Activated B cell treated with CpG ODN at 0.5 μM for 24 hours (primary cell): ENCODE measurements around the gene GPR141. TPM values are rescaled to one million over a fixed set of nuclear protein-coding genes. Genes with fewer than 3 reads are reported as not detected.
A peak's percentile ranks its signal among the peaks of the same experiment; 100 is the strongest.

Experiments used
- ATAC-seq: fragments of 200-7000 bp; cut with Tn5 transposase; one replicate; pipeline ENCODE4 v1.10.0; 2021; ENCODE audit warnings: low read depth, mild to moderate bottlenecking, moderate library complexity
- CTCF ChIA-PET: fragments of 350-600 bp; sonication (Branson Sonifier 250); formaldehyde crosslinking; loops from one replicate; lab custom pipeline; 2021; ENCODE audit warnings: antibody characterized with exemption; lab: Charles Lee
- POLR2A ChIA-PET: fragments of 350-600 bp; sonication (Branson Sonifier 250); formaldehyde crosslinking; loops from one replicate; lab custom pipeline; 2021; ENCODE audit warnings: antibody characterized with exemption; lab: Charles Lee
- DNase-seq: peaks from one replicate; pipeline ENCODE4 v3.0.0; 2022
- H3K27ac Mint-ChIP-seq: one replicate; pipeline ENCODE4 v1.8.0; 2020; ENCODE audit warnings: mixed read lengths
- H3K27me3 Mint-ChIP-seq: one replicate; pipeline ENCODE4 v1.8.0; 2021; ENCODE audit warnings: mixed read lengths
- H3K36me3 Mint-ChIP-seq: one replicate; pipeline ENCODE4 v1.8.0; 2021; ENCODE audit warnings: low read depth, mixed read lengths
- H3K4me1 Mint-ChIP-seq: one replicate; pipeline ENCODE4 v1.8.0; 2021; ENCODE audit warnings: mixed read lengths
- H3K4me3 Mint-ChIP-seq: one replicate; pipeline ENCODE4 v1.8.0; 2020; ENCODE audit warnings: mild to moderate bottlenecking, mixed read lengths
- H3K9me3 Mint-ChIP-seq: one replicate; pipeline ENCODE4 v1.8.0; 2020; ENCODE audit warnings: mixed read lengths
- intact Hi-C: fragments of 100-400 bp; cut with micrococcal nuclease; formaldehyde crosslinking; loops from one replicate; pipeline ENCODE4 v1.15.1; 2024
- total RNA-seq: library from RNA; stranded (reverse); gene quantifications from 2 replicates; pipeline ENCODE4 v1.2.3, GENCODE V29; 2022
- TF ChIP-seq, protein P1 (sequence below): fragments of 200-600 bp; IDR thresholded peaks from one replicate; pipeline ENCODE4 v1.8.0; 2022; ENCODE audit warnings: antibody characterized with exemption, mild to moderate bottlenecking

Gene GPR141
- total RNA-seq, 1 donor from 2014 or later = not detected

DNA sequence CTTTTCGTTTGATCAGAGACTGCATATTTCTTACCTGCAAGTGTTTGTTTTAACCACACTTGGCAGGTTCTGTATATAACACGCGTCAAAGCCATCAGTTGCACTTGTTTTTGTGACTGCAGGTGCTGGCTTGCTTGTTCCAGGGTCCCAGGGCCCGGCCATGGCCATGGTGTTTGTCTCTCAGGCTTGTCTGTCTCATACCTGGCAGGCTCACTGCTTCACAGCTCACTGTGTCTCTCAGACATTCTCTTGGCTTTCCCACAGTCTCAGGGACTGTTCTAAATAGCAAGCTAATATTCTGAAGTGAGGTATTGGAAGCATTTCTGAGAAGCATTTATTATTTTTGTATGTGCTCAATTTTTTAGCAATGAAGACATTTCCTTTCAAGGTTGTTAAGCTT is 46.9 kb downstream of the GPR141 start:
- H3K36me3 Mint-ChIP-seq = no peaks in the 10 kb centered on the region
- H3K27ac Mint-ChIP-seq = no peak overlapping the region
- POLR2A ChIA-PET = no interaction called here
- peaks cover 10% of the 10 kb centered on the region for H3K27me3 Mint-ChIP-seq
- H3K9me3 Mint-ChIP-seq = no peaks in the 10 kb centered on the region
- DNase-seq (no peak), ATAC-seq (no peak)
- TF ChIP-seq, protein P1, sequence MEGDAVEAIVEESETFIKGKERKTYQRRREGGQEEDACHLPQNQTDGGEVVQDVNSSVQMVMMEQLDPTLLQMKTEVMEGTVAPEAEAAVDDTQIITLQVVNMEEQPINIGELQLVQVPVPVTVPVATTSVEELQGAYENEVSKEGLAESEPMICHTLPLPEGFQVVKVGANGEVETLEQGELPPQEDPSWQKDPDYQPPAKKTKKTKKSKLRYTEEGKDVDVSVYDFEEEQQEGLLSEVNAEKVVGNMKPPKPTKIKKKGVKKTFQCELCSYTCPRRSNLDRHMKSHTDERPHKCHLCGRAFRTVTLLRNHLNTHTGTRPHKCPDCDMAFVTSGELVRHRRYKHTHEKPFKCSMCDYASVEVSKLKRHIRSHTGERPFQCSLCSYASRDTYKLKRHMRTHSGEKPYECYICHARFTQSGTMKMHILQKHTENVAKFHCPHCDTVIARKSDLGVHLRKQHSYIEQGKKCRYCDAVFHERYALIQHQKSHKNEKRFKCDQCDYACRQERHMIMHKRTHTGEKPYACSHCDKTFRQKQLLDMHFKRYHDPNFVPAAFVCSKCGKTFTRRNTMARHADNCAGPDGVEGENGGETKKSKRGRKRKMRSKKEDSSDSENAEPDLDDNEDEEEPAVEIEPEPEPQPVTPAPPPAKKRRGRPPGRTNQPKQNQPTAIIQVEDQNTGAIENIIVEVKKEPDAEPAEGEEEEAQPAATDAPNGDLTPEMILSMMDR = no peak
- H3K4me3 Mint-ChIP-seq = no peak overlapping the region
- CTCF ChIA-PET = no interaction called here
- intact Hi-C loops = loop anchor here (10.0 kb wide), 1 partner anchor 216 kb away; no protein-coding TSS in a partner anchor
- H3K4me1 Mint-ChIP-seq = peaks cover 2% of the 10 kb centered on the region

DNA sequence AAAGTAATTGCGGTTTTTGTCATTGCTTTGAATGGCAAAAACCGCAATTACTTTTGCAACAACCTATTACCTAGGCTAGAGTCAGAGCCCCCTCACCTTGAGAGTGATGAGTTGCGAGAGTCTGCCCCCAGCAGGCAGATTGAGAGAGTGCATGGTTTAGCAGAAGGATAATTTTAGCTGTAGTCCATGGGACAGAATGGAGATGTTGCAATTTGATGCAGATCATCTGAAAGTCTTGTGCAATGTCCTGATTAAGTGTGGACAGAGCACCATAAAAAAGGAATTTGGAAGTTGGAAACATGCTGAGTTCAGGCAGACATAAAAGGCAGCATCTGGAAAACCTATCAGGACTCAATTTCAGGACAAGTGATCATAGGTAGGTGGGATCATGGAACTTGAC is 48.7 kb downstream of the GPR141 start:
- CTCF ChIA-PET = interaction anchor here (0.6 to 1.7 kb wide), 11 partner anchors 14 to 1238 kb away, joined by 3 to 6 read pairs (median 3); partner anchors contain the start of gene GPR141

DNA sequence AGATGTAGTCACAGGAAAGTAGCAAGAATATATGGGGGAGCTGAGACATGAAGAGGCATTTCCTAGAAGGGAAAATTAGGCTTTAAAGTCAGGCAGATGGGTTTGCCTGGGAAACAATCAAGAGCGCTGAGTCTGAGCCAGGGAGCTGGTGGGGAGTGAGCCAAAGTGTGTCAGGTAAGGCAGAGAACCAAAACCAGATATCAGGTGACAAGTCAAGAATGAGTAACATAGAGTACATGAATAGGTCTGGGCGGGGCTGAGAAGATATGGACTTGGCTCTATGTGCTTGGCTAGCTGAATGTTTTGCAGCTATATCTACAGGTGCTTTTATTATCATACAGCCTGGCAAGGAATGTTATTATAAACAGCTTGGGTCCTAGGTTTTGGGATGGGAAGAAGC is 49.3 kb downstream of the GPR141 start:
- intact Hi-C loops = loop anchor here (1.0 to 10.0 kb wide), 5 partner anchors 54 to 498 kb away; no protein-coding TSS in a partner anchor
- ChIA-PET CTCF (interaction anchor here (0.6 to 1.7 kb wide), 11 partner anchors 13 to 1239 kb away, joined by 3 to 6 read pairs (median 3); partner anchors contain the start of gene GPR141), POLR2A (interaction anchor here (0.6 to 1.0 kb wide), 2 partner anchors 25 to 99 kb away, joined by 3 to 9 read pairs; no protein-coding TSS in a partner anchor)
- H3K27me3 Mint-ChIP-seq = peaks cover 10% of the 10 kb centered on the region
- no peak for ATAC-seq
- H3K27ac Mint-ChIP-seq = no peak overlapping the region
- TF ChIP-seq, protein P1 = no peak
- H3K36me3 Mint-ChIP-seq = no peaks in the 10 kb centered on the region
- H3K9me3 Mint-ChIP-seq = no peaks in the 10 kb centered on the region
- no peak overlapping the region for H3K4me3 Mint-ChIP-seq
- H3K4me1 Mint-ChIP-seq = peaks cover 2% of the 10 kb centered on the region
- DNase-seq = no peak

More for the DNA sequence above, 48.7 kb downstream of the GPR141 start:
- Mint-ChIP-seq H3K27ac (no peak overlapping the region), H3K27me3 (peaks cover 10% of the 10 kb centered on the region), H3K9me3 (no peaks in the 10 kb centered on the region), H3K36me3 (no peaks in the 10 kb centered on the region), H3K4me3 (no peak overlapping the region), H3K4me1 (peaks cover 2% of the 10 kb centered on the region)
- ATAC-seq (peak; percentile 87), DNase-seq (no peak)
- intact Hi-C loops = loop anchor here (1.0 to 10.0 kb wide), 5 partner anchors 55 to 497 kb away; no protein-coding TSS in a partner anchor
- TF ChIP-seq, protein P1 = no peak
- POLR2A ChIA-PET = interaction anchor here (0.6 to 1.0 kb wide), 3 partner anchors 24 to 308 kb away, joined by 3 to 9 read pairs (median 5); no protein-coding TSS in a partner anchor

DNA sequence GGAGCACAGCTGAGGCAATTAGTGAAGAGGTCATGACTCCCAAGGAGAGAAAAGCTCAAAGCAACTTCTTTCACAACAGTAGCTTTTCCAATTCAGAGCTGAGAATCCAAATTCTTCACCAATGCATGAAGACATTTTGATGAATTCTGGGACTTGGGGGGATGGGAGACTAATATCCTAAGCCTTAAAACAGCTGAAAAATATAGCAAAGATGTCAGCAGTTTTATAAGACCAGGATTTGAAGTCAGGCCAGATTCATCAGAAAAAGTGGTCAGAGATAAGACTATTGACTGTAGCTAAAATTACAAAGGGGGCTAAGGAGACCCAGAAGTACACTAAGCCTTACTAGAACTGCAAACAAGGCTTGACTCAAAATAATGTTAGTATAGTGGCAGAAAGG is 51.6 kb downstream of the GPR141 start:
- Mint-ChIP-seq H3K9me3 (no peaks in the 10 kb centered on the region), H3K4me1 (peaks cover 2% of the 10 kb centered on the region), H3K27me3 (peaks cover 10% of the 10 kb centered on the region), H3K36me3 (no peaks in the 10 kb centered on the region), H3K27ac (no peak overlapping the region), H3K4me3 (no peak overlapping the region)
- CTCF ChIA-PET = no interaction called here
- TF ChIP-seq, protein P1 = no peak
- DNase-seq (no peak), ATAC-seq (no peak)
- intact Hi-C loops = loop anchor here (10.0 kb wide), 1 partner anchor 220 kb away; no protein-coding TSS in a partner anchor
- POLR2A ChIA-PET = no interaction called here

DNA sequence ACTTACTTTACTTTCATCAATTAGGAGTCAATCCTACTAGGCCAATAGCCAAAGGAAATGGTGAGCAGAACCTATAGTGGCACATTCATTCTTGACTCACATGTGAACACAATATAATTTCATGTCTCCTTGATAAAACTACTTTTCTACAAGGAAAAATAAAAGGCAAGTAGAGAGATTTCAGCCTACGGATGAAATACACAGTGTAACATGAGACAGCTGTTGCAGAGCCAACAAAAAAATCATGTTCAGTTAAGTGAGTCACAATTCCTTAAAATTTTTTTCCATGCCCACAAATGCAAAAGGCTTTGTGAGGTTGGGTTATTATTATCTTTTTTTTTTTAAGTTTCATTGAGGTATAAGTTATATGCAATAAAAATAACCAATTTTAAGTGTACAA is 54.8 kb downstream of the GPR141 start:
- Mint-ChIP-seq H3K36me3 (no peaks in the 10 kb centered on the region), H3K4me1 (no peaks in the 10 kb centered on the region), H3K27ac (no peak overlapping the region), H3K4me3 (no peak overlapping the region), H3K9me3 (no peaks in the 10 kb centered on the region), H3K27me3 (no peaks in the 10 kb centered on the region)
- ChIA-PET CTCF (interaction anchor here (0.6 kb wide), 1 partner anchor 96 kb away, joined by 3 read pairs; no protein-coding TSS in a partner anchor), POLR2A (no interaction called here)
- no peak for ATAC-seq
- TF ChIP-seq, protein P1 = no peak
- DNase-seq = no peak
- intact Hi-C loops = loop anchor here (10.0 kb wide), 1 partner anchor 224 kb away; no protein-coding TSS in a partner anchor
